Fibroblast of skin of back (primary cell): ENCODE measurements around the gene KIFC3.
A peak's percentile ranks its signal among the peaks of the same experiment; 100 is the strongest.
"Not testable (repeated sequence)": the region's sequence is repeated elsewhere in the genome, so short reads cannot be mapped to it uniquely, and the experiment has no call there.

Experiments used
- DNase-seq: peaks from one replicate; pipeline ENCODE4 v3.0.0-alpha.2; 2013

The KIFC3 gene

GRCh38 chr16:57804111-57804837 is 2.0 kb upstream of the KIFC3 start:
- DNase-seq = no peak

GRCh38 chr16:57803134-57803990 is 1.1 kb upstream of the KIFC3 start:
- peak; percentile 27 for DNase-seq

DNA sequence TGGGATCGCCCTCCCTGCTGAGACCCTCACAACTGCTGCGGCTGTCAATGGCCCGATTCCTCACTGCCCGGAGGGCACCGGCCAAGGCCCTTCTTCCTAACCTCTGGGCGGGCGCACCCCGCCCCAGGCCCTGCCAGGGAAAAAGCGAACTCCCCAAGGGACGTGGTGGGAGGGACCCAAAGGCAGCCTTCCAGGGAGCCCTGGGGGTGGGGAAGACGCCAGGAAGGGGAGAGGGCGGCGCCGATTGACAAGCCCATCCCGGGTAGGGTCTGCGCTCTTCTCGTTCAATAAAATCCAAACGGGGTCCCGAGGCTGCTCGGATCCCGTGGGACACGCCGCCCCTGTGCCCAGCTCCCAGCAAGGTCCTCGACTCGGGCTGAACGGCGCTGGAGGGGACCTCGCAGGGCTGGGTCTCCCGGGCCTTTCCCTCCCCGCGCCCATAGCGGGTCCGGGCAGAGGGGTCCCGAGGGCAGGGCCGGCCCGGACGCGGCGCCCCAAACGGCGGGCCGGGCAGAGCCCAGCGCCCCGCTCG is 416 bp downstream of the KIFC3 start:
- peak; percentile 63 for DNase-seq

DNA sequence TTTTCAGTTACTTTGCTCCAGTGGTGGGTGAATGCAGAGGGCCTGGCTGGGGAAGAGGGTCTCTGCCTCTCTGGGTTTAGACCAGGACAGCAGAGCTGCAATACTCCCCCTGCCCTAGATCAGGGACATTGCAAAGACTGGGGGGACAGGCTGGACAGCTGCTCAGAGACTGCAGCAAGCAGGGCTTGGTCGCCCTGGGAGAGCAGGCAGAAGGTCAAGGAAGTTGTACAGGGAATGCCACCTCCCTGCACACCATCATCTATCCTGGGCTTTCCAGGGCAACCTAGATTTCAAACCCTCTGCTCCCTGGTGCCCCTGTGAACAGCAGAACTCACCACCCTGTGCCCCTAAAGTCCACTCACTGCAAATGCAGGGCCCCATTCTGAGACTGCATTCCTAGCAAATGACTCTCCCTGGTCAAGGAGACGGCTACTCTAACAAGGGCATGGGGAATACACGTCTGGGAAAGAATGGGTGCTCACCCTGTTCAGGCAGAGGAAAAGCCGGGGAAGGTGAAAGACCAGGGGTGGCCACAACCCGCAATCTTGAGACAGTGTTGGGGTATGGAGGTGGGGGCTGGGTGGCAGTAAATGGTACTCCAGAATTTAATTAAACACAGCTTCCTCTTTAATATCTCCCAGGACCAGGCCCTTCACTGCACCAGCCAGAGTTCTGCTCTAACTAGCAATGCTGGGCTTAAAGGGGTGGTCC is 1.0 kb downstream of the KIFC3 start:
- peak; percentile 84 for DNase-seq

DNA sequence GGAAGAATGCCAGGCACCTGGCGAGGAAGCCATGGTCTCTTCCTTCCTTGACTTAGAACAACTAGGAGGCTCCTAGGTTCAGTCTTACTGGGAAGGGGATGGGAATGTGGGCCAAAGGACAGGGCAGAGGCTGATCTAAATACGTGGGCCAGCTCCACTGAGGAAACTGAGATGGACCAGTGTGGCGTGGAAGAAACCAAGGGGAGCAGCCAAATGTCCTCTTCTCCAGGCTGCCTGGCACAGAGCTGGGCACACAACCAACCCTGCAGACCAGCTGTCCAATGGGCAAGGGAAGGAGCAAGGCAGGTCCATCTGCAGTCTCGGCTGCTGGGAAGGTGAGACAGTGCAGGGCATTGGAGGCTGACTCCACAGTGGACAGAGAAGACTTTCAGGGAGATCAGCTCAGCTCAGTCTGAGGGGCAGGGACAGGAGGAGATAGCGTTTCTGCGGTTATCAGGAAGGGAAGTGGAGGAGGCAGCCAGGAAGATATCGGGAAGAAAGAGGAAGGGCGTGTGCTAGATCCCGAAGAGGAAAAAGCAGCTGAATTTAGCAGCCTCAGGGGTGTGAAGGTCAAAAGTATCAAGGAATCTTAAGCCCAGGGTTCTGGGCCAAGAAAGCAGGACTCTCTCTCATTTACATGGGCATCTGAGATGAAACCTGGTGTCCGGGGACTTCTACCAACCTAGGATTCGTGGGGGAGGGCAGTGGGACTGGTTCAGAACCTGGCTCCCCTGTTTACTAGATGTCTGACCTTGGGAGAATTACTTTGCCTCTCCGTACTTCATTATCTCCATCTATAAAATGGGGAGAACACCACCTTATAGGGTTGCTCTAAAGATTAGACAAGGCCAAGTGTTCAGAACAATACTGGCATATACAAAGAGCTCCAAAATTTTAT is 1.8 kb downstream of the KIFC3 start:
- DNase-seq = no peak

- DNase-seq = no peak
Measured at GRCh38 chr16:57799600-57800199, 2.6 kb downstream of the KIFC3 start.

DNA sequence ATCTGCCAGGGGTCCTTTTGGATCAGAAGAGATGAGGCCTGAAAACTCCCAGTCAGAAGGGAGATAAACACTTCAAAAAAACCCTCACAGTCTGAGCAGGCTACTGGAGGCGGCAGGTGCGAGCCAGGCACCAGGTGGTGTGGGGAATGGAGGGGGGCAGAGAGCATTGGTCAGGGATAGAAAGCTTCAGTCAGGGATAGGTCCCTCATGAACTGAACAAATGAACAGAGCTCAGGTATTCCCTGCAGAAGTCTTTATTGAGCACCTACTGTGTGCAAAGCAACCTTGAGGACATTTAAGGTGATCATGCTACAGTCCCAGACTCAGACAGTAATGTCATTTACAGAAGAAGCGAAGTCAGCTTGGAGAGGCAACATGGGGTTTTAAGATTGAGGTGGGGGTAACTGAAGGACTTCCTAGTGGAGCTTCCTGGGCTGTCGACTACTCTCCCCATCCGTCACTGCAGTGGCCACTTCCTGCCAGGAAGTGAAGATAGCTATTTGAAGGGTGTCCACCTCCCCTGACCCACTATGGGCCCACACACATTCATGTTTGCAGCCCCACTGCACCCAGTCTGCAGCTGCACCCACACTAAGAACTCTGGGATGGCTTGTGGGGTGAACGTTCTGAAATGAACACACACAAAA is 3.2 kb downstream of the KIFC3 start:
- no peak for DNase-seq

DNA sequence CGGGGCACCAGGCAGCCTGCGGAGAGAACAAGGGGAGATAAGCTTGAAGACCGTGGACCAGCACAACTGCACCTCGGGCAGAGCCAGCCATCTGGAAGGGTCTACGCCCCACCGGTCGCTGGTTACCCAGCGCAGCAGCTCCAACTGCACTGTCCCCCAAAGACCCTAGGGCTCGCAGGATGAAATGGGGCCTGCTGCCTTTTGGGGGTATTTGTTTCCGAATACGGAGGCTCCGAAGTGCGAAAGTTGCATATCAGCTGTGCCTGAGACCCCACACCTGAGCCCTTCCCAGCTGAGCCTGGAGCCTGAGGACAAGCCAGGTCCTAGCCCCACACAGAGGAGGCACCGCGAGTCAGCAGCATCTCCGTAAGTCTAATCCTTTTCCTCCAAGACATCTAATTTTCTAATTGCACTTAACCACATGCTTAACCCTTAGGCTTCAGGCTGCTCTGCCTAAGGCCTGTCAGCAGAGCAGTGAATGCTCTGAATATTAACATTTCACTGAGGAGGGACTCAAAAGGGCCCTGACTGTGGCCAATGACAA is 4.0 kb downstream of the KIFC3 start:
- no peak for DNase-seq

- no peak for DNase-seq
Measured at GRCh38 chr16:57797526-57798266, 4.6 kb downstream of the KIFC3 start.

- DNase-seq = no peak
Measured at GRCh38 chr16:57797216-57797525, 5.1 kb downstream of the KIFC3 start.

GRCh38 chr16:57796014-57796413 is 6.3 kb downstream of the KIFC3 start:
- not testable (repeated sequence) for DNase-seq

- peak; percentile 41 for DNase-seq
Measured at GRCh38 chr16:57795431-57795878, 6.8 kb downstream of the KIFC3 start.

- no peak for DNase-seq
Measured at GRCh38 chr16:57794849-57795430, 7.4 kb downstream of the KIFC3 start.

- no peak for DNase-seq
Measured at GRCh38 chr16:57791893-57792461, 10.3 kb downstream of the KIFC3 start.

- no peak for DNase-seq
Measured at GRCh38 chr16:57791195-57791892, 10.9 kb downstream of the KIFC3 start.

GRCh38 chr16:57788951-57789350 is 13.3 kb downstream of the KIFC3 start:
- DNase-seq = no peak

DNA sequence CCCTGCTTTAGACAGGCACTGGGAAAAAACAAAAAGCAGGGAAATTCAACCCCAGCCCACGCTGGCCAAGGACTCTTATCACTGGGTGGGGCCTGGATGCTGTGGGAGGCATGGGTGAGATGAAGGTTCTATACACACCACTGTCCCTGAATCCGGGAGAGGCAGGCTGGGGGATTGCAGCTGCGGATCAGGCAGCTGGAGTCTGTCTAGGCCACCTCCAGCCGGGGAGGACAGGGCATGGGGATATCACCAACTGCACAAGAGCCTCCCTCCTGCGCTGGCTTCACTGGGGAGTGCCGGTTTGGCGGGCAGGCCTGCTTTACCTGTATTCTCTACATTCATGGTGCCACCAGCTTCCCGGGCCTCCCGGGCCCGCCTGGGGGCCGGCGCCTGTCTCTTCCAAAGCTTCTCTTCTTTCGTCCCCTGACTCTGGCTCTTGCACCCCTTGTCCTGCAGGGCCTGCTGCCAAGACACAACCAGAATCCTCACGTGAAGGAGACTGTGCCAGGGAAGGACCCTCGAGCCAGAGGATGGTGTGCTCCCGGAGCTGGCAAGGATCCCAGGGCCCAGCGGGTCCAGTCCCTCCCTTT is 13.9 kb downstream of the KIFC3 start:
- DNase-seq = no peak

- DNase-seq = no peak
Measured at GRCh38 chr16:57787519-57787905, 14.8 kb downstream of the KIFC3 start.
